Upper lobe of left lung (tissue), 6 donors: Measurements from ENCODE around the gene NAT8L. TPM values are rescaled to one million over a fixed set of nuclear protein-coding genes. Genes with fewer than 3 reads are reported as not detected.

Experiments
- ATAC-seq, 2 donors: fragments of 200-7000 bp; cut with Tn5 transposase; one replicate each; pipeline ENCODE4 v1.9.1; 2022; ENCODE audit warnings: mild to moderate bottlenecking in 2 of 2, moderate library complexity in 2 of 2; ENCODE audit not compliant: low FRiP score in 2 of 2
- DNase-seq, 2 donors: peaks; one replicate each; pipeline ENCODE4 v3.0.0-alpha.2; 2019 to 2020
- H3K27ac ChIP-seq, 4 donors: fragments of 200-600 bp; sonication (generic); one replicate each; pipeline ENCODE4 v1.5.1; 2016 to 2019
- H3K27me3 ChIP-seq, 4 donors: fragments of 200-600 bp; sonication (generic); one replicate each; pipeline ENCODE4 v1.5.1; 2017 to 2019
- H3K36me3 ChIP-seq, 4 donors: fragments of 200-600 bp; sonication (generic); one replicate each; pipeline ENCODE4 v1.5.1; 2016 to 2019
- H3K4me1 ChIP-seq, 4 donors: fragments of 200-600 bp; sonication (generic); one replicate each; pipeline ENCODE4 v1.5.1; 2018 to 2019
- H3K4me3 ChIP-seq, 4 donors: fragments of 200-600 bp; sonication (generic); one replicate each; pipeline ENCODE4 v1.5.1; 2017 to 2019; ENCODE audit warnings: mild to moderate bottlenecking in 2 of 4, moderate library complexity in 1 of 4
- H3K9me3 ChIP-seq, 4 donors: fragments of 200-600 bp; sonication (generic); one replicate each; pipeline ENCODE4 v1.5.1; 2018 to 2019
- EP300 ChIP-seq, 4 donors: sonication (generic); formaldehyde crosslinking; IDR thresholded peaks; one replicate each; pipeline ENCODE4 v1.5.1; 2017; ENCODE audit warnings: antibody characterized with exemption in 4 of 4, control low read depth in 2 of 4
- POLR2A ChIP-seq, 4 donors: fragments of 450-650 bp; IDR thresholded peaks; one replicate each; pipeline ENCODE4 v1.5.1; 2016 to 2017; ENCODE audit warnings: antibody characterized with exemption in 4 of 4, mild to moderate bottlenecking in 2 of 4
- POLR2AphosphoS5 ChIP-seq, 2 donors: sonication (generic); formaldehyde crosslinking; IDR thresholded peaks; one replicate each; pipeline ENCODE4 v1.5.1; 2017; ENCODE audit warnings: antibody characterized with exemption in 2 of 2
- WGBS, 2 donors: methylation state at CpG; one replicate each; pipeline ENCODE4 v1.1.5; 2017 to 2018; 5-methylcytosine and 5-hydroxymethylcytosine counted together
- total RNA-seq, 6 donors: library from RNA; depleted of rRNA in 4 of 6; stranded (reverse); fragments of >200 nt in 4 of 6; gene quantifications; one replicate each; pipeline versions ENCODE4 v1.1.0 to v1.2.1, GENCODE V29; 2016 to 2021
- TF ChIP-seq, protein P1 (sequence below), 6 experiments: fragments of 450-650 bp in 4 of 6; fragments of 200-600 bp in 2 of 6; sonication (generic) in 2 of 6; IDR thresholded peaks; one replicate each; pipeline ENCODE4 v1.5.1; 2016 to 2019; ENCODE audit warnings: antibody characterized with exemption in 6 of 6
- donor health status: DM: no; HTN: no; CAD: no; lungs with moderate emphysema.
- donor health status: DM: no; HTN: yes; CAD: no; lungs with severe emphysema.

Gene NAT8L
- total RNA-seq, 6 donors from 2014 or later, result 0.15 to 0.37 (median 0.30) TPM; not detected in 2

DNA sequence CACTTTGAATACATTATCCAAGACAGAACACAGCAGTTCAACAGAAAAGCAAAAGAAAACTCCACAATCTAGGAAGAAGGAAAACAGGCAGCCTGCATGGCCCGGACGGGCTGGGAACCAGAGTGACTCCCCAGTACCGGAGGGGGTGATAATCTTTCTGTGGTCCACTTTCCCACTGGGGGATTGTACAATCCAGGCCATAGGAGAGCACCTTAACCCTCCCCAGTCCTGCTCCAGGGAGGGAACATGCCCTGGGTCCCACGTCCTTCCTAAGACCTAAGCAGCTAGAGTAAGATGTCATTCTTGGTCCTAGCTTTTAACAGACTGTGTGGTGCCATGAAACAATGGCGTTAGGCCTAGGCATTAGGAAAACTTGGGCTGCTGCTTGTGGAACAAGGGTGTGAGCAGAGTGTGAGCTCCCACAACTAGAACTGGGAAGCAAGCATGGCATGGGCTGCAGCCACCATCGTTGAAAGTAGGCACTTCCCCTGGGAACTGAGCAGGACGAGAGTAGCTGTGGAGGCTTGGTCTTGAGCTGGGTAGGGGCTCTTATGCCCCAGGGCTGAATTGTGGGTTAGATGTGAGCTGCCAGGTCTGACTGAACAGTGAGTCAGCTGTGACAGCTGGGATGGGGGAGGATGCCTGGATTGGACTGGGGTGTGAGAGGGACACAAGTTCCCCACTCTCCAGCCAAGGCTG is 42.4 kb downstream of the NAT8L start:
- no peak for TF ChIP-seq POLR2AphosphoS5 (IDR thresholded peaks at IDR 0.05)
- TF ChIP-seq POLR2A (IDR thresholded peaks at IDR 0.05), result no peak
- TF ChIP-seq, protein P1, sequence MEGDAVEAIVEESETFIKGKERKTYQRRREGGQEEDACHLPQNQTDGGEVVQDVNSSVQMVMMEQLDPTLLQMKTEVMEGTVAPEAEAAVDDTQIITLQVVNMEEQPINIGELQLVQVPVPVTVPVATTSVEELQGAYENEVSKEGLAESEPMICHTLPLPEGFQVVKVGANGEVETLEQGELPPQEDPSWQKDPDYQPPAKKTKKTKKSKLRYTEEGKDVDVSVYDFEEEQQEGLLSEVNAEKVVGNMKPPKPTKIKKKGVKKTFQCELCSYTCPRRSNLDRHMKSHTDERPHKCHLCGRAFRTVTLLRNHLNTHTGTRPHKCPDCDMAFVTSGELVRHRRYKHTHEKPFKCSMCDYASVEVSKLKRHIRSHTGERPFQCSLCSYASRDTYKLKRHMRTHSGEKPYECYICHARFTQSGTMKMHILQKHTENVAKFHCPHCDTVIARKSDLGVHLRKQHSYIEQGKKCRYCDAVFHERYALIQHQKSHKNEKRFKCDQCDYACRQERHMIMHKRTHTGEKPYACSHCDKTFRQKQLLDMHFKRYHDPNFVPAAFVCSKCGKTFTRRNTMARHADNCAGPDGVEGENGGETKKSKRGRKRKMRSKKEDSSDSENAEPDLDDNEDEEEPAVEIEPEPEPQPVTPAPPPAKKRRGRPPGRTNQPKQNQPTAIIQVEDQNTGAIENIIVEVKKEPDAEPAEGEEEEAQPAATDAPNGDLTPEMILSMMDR (IDR thresholded peaks at IDR 0.05), result no peak
- no peak for TF ChIP-seq EP300 (IDR thresholded peaks at IDR 0.05)
- 95 to 98% methylated on average over 5 to 7 of the region's 7 CpGs for WGBS, 2 donors
- peaks cover 13 to 28% (median 19%) of the 10 kb centered on the region in 4 donors for H3K9me3 ChIP-seq
- H3K4me1 ChIP-seq, result no peaks in the 10 kb centered on the region
- DNase-seq, result no peak
- no peak for ATAC-seq
- no peaks in the 10 kb centered on the region for H3K27me3 ChIP-seq
- no peaks in the 10 kb centered on the region for H3K36me3 ChIP-seq
- no peak overlapping the region for H3K27ac ChIP-seq
- H3K4me3 ChIP-seq, result no peak overlapping the region

DNA sequence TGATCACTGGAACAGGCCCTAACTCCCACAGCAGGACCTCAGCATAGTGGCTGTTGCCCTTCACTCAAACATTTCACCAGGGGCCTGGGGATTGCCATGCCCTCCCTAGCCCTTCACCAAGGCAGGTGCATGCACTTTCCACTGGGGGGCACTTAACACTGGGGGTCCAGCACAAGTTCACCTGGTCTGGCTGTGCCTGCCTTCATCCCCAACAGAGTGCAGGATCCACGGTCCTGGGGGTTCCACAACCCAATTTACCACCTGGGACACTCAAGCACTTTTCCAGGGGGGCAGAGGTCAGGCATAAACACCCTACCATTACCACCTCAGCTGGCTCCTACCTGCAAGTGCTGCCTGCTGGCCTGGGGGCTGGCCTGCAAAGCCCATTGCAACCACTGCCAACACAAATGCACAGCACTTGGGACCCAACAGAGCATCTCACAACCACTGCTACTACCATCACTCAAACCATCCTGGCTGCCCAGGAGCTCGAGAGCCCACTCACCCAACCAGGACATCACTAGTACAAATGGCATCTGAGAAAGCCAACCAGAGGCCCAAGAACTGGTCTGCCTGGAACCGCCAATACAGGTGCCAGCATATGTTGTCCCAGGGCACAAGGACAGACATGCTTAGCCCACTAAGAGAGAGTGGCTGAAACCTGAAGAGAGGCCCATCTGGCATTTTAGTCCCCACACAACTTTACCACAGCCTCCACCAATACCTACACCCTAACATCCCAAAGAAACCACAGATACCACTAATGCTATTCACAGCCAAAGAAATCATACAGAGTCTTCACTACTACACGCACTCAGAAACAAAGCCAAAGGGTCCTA is 43.1 kb downstream of the NAT8L start:
- 84 to 91% methylated on average over 3 to 4 of the region's 4 CpGs for WGBS, 2 donors

DNA sequence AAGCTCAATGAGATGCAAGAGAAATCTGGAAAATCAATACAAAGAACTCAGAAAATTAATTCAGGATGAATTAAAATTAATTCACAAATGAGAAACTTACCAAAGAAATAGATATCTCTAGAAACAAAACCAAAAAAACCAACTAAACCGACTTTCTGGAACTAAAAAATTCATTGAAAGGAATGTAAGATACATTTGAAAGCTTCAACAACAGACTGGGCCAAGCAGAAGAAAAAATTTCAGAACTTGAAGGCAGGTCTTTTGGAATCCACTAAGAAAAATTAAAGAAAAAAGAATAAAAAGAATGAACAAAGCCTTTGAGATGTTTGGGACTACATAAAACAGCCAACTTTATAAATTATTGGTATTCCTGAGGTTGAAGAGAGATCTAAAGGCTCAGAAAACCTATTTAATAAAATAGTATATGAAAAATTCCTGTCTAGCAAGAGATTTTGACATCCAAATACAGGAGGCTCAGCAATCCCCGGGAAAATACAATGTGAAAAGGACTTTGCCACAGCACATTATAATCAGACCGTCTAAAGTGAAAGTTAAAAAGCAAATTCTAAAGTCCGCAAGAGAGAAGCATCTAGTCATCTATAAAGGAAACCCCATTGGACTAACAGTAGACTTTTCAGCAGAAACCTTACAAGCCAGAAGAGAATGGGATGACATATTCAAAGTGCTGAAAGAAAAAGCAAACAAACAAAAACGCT is 44.2 kb downstream of the NAT8L start:
- no peak for ATAC-seq
- Histone ChIP-seq H3K9me3 (peaks cover 13 to 21% (median 17%) of the 10 kb centered on the region in 4 donors), H3K27ac (no peak overlapping the region), H3K4me3 (no peak overlapping the region), H3K27me3 (no peaks in the 10 kb centered on the region), H3K36me3 (no peaks in the 10 kb centered on the region), H3K4me1 (no peaks in the 10 kb centered on the region)
- TF ChIP-seq, protein P1 (IDR thresholded peaks at IDR 0.05), result no peak
- TF ChIP-seq EP300 (IDR thresholded peaks at IDR 0.05) (no peak), POLR2A (IDR thresholded peaks at IDR 0.05) (no peak), POLR2AphosphoS5 (IDR thresholded peaks at IDR 0.05) (no peak)
- WGBS, 2 donors, result 94% methylated on average over 5 of the region's 5 CpGs
- DNase-seq, result no peak

More for the DNA sequence above, 43.1 kb downstream of the NAT8L start:
- Histone ChIP-seq H3K27me3 (no peaks in the 10 kb centered on the region), H3K4me3 (no peak overlapping the region), H3K9me3 (peaks cover 13 to 21% (median 17%) of the 10 kb centered on the region in 4 donors), H3K27ac (no peak overlapping the region), H3K36me3 (no peaks in the 10 kb centered on the region), H3K4me1 (no peaks in the 10 kb centered on the region)
- no peak for TF ChIP-seq POLR2A (IDR thresholded peaks at IDR 0.05)
- no peak for TF ChIP-seq EP300 (IDR thresholded peaks at IDR 0.05)
- TF ChIP-seq, protein P1 (IDR thresholded peaks at IDR 0.05), result no peak
- no peak for TF ChIP-seq POLR2AphosphoS5 (IDR thresholded peaks at IDR 0.05)
- ATAC-seq, result no peak
- no peak for DNase-seq

DNA sequence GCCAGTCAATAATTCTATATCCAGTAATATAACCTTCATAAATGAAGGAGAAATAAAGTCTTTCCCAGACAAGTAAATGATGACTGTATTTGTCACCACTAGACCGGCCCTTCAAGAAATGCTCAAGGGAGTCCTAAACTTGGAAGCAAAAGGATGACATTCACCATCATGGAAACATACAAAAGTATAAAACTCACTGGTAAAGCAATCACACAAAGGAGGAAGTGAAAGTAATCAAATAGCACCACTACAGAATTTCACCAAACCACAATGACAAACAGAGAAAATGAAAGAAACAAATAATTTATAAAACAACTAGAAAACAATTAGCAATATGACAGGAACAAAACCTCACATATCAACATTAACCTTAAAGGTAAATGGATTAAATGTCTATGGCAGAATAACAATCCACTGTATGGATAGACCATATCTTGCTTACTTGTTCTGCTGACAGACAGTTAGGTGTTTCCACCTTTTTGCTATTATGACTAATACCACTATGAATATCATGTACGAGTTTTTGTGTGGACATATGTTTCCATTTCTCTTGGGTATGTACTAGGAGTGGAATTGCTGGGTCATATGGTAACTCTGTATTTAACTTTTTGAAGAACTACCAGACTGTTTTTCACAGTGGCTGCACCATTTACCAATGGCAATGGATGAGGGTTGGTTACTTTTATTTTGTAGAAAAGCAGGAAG is 44.9 kb downstream of the NAT8L start:
- no peak overlapping the region for H3K27ac ChIP-seq
- no peaks in the 10 kb centered on the region for H3K36me3 ChIP-seq
- TF ChIP-seq EP300 (IDR thresholded peaks at IDR 0.05), result no peak
- TF ChIP-seq POLR2AphosphoS5 (IDR thresholded peaks at IDR 0.05), result no peak
- TF ChIP-seq, protein P1 (IDR thresholded peaks at IDR 0.05), result no peak
- TF ChIP-seq POLR2A (IDR thresholded peaks at IDR 0.05), result no peak
- ATAC-seq (no peak), DNase-seq (no peak)
- peaks cover 13 to 21% (median 17%) of the 10 kb centered on the region in 4 donors for H3K9me3 ChIP-seq
- H3K4me3 ChIP-seq, result no peak overlapping the region
- H3K4me1 ChIP-seq, result no peaks in the 10 kb centered on the region
- no peaks in the 10 kb centered on the region for H3K27me3 ChIP-seq
- WGBS, 2 donors, result 86 to 90% methylated on average over 2 of the region's 2 CpGs
